HuH-7 (cell line): ENCODE data around the gene GNAI2.
"Not testable (repeated sequence)": the region's sequence is repeated elsewhere in the genome, so short reads cannot be mapped to it uniquely, and the experiment has no call there.

ENCODE experiments used
- DNase-seq: peaks from one replicate; pipeline ENCODE4 v3.0.0; 2011; ENCODE audit warnings: low spot score

The GNAI2 gene

DNA sequence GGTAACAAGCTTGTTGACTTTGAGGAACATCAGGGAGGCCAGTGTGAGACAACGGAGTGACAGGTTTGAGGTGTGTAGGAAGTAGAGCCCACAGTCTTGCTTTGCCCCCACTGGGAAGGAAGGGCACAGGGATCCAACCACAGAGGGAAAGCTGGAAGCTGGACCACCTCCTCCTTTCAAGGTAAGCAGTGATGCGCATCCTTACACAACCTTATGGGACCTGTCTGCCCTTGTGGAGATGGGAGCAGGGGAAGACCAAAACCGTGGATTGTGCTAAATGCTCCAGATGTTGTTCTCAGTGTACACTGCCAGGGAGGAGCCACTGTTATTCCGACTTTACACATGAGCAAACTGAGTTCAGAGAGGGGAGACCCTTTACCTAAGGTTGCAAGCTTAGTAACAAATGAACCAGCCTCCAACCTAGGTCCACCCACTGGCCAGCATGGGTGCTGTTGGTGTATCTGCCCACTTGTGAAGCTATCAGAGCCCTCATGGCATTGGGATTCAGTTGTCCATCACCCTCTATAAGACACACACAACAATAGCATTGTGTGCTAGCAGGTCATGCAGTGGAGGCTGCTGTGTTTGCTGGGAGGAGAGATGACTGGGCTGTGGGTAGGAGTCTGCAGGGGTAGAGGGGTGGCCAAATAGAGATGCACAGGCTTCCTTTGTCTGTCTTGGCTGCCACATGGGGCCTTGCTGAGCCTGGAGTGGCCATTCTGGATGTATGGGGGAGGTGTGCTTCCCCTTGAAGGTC lies 42.3 kb downstream of the GNAI2 start:
- no peak for DNase-seq

DNA sequence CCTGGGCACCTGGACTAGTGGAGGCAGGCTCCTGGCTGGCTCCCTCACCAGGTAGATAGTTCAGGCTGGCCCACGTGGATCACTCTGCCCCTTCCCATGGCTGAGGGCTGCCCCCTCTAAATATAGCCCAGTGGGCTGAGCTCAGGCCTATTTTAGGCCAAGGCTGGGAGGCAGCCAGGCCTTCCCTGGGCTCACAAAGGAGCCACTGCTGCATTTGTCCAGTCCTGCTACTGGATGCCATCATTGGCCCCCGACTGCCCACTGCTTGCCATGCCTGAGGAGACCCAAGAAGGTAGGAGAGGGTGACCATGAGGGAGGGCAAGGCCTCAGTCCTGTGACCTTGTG lies 42.8 kb downstream of the GNAI2 start, which contains the start of gene LSMEM2:
LSMEM2 (plus strand) TSS at position 208 of the 345 bp plus-strand sequence; CDS start at position 235, 27 bp downstream.
- no peak for DNase-seq

DNA sequence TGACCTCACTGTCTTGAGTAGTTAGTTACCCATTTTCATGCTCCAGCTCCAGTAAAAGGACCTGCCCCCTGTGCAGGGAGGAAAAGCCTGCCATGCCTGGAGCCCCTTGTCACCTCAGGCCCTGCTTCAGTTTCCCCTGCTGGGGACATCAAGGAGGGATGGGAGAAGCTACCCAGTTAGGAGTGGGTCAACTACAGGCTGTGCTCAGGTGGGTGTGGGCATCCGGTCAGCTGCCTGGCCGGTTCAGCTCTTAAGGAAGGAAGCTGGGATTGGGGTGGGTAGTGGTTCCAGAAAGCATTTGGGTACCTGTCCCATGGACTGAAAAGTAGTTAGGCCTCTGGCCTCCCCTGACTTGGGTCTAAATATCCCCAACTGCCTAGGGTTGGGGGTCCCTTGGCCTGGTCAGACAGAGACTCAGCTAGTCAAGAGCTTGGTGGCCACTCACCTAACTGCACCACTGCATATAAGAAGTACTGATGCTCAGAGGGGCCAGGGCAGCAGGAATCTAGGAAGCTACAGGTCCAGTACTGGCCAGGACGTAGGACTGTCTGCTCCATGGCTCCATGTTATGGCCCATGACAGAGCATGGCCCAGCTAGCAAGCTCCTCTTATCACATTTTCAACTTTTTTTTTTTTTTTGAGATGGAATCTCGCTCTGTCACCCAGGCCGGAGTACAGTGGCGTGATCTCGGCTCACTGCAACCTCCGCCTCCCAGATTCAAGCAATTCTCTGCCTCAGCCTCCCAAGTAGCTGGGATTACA lies 43.4 kb downstream of the GNAI2 start:
- DNase-seq = no peak

DNA sequence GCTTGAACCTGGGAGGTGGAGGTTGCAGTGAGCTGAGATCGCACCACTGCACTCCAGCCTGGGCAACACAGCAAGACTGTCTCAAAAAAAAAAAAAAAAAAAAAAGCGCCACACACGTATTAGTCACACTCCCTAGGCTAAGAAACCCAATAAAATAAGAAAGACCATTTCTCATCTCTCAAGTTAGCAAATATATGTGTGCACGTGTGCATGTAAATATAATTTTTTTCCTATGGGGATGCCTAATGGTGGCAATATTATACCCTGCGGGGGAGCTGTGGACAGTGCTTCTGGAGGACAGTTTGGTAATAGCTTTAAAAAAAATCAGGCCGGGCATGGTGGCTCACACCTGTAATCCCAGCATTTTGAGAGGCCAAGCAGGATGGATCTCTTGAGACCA lies 48.1 kb downstream of the GNAI2 start:
- not testable (repeated sequence) for DNase-seq

DNA sequence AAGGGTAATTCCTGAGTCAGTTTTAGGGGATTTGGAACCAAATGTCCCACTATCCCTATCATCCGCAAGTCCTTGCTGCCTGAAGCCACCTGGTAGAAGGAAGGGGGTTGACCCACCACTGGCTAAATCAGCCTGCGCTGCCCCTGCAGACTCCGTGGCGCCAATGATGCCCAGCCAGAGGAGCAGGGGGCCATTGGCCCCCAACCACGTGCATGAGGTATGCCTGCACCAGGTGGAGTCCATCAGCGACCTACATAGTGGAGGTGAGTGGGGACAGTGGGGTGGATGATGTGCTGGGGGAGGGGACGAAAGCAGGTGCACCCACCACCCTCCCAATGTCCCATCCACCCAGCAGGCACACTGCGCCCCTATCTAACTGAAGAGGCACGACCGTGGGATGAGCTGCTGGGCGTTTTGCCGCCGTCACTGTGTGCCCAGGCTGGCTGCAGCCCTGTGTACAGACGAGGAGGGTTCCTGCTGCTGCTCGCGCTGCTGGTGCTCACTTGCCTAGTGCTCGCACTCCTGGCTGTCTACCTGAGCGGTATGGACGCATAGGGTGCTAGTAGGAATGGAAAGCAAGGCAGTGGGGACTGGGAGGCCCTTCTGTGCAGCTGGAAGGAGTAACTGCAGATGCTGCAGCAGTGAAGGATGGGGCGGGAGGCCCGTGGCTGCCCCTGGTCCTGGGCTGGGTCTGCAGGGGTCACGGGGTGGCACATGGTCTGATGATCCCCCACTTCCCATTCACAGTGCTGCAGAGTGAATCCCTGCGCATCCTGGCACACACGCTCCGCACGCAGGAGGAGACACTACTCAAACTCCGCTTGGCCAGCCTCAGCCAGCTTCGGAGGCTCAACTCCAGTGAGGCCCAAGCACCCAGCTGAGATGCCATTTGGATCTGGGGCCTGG lies 50.6 kb downstream of the GNAI2 start:
- no peak for DNase-seq

DNA sequence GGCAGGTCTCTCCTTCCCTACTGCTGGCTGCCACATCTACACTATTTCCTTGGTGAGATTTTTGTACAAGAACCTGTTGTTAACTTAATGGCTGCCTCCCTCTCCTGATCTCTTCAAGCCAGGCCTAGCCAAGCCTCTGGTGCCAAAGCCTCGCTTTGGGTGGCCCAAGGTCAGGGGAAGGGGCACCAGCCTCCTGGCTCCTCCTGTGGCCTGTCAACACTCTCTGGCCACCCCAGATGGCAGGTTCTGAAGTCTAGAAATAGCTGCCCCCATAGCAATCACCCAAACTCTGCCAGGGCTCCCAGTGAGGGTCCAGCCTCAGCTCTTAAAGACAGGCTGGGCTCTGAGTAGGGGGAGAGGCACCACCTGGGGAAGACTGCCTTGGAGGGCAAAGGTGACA lies 51.3 kb downstream of the GNAI2 start:
- no peak for DNase-seq

DNA sequence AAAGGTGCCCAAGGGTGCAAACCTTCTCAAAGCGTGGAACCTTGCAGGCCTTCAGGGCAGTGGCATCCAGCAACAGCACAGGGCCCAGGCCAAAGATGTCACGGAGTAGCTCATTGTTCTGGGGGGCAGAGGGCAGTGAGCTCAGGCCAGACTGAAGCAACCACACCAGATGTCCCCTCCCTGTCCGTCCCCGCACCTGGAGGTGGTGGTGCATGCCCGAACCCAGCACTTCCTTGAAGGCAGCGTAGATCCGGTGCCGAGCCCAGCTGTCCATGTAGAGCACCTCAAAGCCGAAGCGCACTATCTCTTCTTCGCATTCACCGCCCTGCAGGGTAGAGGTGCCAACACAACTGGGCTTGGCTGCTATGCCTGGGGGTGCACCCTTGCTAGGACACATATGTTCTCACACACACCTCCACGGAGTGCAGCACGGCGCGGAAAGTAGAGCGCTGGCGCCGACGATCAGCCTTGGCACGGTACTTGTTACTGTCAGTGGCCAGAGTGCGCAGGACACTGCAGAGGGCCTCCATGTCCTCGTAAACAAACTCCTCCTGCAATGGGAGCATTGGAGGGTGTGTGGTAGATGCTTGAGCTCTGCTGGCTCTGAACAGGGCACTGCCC lies 52.5 kb downstream of the GNAI2 start:
- DNase-seq = no peak

DNA sequence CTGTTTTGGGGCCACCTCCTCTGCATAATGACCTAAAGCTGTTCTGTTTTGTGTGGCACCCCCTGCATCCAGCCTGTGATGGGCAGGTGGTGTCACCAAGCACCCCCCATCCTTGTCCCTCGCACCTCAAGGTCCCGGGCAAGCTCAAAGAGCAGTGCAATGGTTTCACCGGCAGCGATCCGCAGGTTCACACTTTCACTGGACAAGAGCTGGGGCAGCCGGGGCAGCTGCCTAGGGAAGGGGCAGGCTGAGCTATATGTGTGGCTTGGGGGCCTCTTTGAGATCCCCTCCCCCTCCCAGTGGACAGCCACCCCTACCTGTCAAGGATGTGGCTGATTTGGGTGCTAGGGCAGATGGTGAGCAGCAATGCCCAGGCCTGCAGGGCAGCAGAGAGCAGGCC lies 53.1 kb downstream of the GNAI2 start:
- no peak for DNase-seq

DNA sequence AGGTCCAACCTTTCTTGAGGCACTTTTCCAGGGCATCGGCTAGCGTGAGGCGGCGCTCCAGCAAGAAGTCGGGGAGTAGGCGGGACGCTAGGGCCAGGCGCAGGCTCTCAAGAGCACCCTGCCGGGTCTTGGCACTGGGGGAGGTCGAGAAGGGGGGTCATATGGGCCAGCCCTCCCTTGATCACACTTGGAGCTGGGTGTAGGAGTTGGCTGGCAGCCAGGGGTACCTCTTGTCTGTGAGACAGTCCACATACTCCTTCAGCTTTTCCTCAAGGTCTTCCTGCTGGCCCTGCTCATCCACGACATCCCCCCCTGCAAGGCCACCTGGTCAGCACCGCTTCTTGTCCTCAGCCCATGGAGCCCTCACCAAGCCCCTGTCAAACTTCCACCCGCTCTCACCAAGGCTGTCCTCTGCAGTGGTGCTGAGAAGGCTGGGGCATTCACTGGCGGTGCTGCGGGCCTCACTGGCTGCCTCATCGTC lies 54.2 kb downstream of the GNAI2 start:
- DNase-seq = no peak

DNA sequence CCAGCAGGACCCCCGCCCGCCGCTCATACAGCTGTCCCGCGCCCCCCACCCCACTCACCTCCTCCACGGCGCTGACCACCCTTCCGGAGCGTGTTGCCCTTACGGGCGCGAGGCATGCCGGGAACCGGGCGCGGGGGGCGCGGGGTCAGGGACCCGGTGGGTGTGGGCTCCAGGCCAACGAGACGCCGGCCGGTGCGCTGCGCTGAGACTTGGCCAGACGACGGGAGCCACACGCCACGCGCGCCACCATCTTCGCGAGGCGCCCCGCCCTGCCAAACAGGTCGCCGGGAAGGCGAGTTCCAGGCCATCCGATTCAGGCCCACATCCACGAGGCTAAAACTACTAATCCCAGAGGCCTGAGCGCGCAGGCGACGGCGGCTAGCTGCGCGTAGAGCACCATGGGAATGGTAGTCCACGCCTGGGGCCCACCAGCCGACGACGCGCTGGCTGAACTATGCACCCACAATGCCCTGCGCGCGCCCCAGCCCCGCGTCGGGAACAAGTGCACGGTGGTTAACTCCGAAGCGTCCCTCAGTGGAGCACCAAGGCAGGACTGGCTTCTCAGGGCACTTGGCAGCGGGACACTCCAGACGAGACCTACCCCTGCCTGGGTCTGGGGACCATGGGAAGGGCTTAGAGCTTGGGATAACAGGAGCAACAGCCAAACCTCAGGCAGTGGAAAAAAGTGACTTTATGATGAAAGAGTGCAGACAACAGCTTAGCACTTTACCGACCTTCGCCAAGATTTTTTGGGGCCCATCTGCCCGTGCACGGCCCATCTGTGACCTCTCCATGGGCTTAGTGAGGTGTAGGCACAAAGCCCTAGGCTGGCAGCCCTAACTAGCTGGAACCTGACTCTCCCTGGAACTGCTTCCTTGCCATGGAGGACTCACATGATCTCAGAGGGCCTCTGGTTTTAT lies 56.4 kb downstream of the GNAI2 start, which contains the start of gene IFRD2:
IFRD2 (minus strand) TSS at position 271 of the 920 bp plus-strand sequence; CDS start at position 116, 155 bp downstream.
- DNase-seq = peak; percentile 94

DNA sequence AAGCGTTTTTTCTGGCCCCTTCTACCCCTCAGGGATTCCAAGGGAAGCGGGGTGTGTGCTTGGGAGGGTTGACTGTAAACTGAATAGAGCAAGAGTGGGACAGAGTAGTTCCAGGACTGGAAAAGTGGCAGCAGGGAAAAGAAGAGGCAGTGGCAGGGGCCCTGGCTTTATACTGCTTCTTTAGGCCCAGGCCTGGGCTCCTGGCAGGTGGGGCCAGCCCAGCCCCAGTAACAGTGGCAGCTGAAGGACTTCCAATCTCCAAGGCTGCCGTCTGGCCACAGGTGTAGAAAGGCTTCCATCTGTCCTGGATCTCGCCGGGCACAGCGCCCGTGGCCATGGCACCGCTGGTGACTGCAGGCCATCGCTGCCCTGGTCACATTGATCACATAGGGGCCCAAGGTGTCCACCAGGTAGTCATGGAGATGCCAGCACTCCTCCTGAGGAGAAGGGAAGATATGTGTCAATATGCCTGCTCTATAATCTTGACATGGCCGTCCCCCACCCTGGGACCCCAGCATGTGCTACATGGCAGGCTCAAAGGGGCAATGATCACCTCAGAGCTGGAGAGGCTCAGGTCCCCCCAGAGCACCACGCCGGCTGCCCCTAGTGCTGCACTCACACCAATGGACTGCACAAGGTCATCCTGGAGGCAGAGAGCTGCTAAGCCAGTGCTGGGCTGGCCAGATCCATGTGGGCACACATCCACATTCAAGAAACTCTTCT lies 57.2 kb downstream of the GNAI2 start:
- DNase-seq = no peak

DNA sequence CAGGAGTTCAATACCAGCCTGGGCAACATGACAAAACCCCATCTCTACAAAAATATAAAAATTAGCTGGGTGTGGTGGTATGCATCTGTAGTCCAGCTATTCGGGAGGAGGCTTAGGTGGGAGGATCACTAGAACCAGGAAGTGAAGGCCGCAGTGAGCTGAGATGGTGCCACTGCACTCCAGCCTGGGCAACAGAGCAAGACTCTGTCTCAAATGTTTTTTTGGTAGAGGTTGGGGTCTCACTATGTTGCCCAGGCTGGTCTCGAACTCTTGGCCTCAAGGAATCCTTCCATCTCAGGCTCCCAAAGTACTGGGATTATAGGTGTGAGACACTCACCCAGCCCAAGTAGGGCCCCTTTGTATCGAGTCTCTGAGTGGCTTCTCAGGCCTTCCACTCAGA lies 58.1 kb downstream of the GNAI2 start:
- DNase-seq = no peak

DNA sequence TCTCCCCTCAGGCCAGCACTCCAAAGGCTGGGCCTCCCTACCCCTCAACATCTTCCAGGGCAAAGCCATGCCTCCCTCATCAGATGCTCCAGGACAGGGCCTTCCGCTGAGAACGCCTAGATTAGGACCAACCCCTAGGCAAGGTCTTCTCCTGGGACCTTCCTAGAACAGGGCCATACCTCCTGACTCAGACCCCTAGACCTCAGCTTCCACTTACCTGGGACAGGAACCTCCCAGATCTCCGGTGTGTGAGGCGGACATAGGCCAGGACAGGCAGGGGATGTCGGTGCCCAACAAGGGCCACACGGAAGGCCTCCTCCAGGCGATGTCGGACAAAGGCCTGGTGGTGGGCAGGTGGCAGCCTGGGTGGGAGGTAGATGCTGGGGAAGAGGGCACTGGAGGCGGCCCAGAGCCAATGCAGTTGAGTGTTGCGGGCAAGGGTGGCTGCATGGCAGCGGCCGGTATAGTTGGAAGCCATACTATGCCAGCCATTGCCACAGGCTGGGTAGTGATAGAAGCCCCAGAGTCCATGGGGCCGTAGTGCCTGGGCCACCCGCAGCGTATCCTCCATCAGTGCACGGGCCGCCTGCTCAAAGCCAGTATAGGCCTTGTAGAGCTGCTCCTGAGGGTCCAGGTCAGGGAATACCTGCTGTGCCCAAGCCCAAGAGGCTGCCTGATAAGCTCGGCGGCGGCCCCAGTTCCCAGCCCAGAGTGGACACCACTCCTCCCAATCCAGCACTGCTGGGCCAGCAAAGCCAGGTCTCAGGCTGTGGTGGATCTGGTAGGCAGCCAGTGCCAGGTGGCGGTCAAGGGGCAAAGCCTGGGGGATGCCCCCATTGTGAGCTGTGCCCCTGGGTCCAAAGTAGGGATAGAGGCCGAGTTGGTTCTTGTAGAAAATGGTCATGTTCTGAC lies 58.7 kb downstream of the GNAI2 start:
- no peak for DNase-seq

DNA sequence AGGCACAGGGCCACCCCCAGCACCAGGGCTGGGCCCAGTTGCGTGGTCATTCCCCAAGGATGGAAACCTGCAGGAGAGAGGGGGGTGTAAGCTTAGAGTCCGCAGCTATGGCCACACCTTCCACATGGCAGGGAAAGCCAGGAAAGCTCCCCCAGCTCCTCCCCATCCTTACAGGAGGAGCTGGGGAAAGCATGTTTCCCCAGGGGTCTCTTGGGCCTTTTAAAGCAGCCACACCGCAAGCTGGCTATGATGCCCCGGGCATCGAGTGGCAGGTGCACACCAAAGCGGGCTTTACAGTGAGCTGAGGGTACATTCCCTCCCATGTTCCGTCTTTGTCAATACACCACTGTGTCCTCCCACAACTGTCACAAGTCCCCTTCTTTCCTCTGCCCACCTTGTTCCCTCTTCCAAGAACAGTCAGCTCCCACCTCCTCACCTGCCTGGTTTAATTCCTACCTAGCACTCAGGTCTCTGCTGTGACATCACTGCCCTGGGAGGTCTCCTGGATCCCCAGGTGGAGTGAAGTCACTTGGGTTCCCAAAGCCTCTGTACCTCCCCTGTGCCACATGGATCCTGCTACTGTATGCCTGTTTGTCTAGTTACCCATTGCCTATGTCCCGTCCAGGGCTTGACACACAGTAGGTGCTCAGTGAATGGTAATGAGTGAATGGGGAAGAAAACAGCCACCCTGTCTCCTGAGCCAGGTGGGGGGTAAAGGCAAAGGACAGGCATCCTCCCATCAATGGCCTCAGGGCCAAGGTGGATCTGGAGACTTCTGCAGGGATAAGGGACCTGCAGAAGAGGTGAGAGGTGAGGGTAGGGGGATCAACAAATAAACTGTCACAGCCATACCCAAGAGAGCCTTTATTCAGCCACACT lies 59.8 kb downstream of the GNAI2 start:
- no peak for DNase-seq

DNA sequence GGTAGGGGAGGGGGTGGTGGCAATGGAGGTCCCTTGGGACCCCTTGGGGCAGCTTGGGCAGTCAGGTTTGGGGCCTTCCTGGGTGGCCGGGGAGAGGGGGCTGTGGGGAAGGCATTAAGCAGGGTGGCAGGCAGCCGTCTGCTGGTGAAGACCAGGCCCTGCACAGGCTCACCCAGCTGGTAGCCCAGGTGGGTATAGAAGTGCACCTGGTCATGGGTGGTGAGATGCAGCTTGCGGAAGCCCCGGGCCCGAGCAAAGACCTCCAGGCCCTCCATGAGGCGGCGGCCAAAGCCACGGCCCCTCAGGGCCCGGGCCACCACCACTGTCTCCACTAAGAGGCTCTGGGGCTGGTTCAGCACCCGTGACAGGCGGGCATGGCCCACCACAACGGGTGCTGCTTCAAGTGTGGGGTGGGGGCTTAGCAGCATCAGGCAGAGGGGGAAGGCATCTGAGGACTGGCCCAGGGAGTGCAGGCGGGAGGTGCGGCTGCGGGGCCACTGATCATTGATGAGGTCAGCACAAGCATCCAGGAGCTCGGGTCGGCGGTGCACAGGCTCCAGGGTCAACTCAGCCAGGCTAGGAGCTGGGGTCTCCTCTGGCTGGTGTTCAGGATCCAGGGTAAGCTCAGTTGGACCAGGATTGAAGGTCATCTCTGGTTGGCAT lies 60.8 kb downstream of the GNAI2 start:
- no peak for DNase-seq

DNA sequence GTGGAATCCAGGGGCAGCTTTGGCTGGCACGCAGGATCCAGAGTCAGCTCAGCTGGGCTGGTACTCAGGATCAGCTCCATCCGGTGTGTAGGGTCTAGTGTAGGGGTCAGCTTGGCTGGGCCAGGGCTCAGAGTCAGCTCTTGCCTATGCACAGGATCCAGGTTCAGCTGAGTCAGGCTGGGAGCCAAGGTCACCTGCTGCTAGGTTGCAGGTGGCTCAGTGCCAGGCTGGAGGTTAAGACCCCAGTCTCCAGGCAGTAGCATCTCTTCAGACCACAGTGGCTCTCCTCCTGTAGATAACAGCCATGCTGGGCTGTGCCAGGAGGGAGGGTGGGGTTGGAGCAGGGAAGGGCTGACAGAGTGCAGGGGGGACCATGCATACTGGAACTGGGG lies 61.4 kb downstream of the GNAI2 start:
- DNase-seq = no peak
